G401.6 (cell line): ENCODE data around the gene ATP5IF1.

Source experiments
- FAIRE-seq: peaks from 2 replicates; lab custom pipeline; 2012; peaks lifted over from hg19 to GRCh38; lab: Jason Lieb, UNC

ATP5IF1 gene

GRCh38 chr1:28265577-28265976 is 29.7 kb downstream of the ATP5IF1 start:
- no peak for FAIRE-seq

GRCh38 chr1:28266920-28267322 is 31.0 kb downstream of the ATP5IF1 start:
- no peak for FAIRE-seq

DNA sequence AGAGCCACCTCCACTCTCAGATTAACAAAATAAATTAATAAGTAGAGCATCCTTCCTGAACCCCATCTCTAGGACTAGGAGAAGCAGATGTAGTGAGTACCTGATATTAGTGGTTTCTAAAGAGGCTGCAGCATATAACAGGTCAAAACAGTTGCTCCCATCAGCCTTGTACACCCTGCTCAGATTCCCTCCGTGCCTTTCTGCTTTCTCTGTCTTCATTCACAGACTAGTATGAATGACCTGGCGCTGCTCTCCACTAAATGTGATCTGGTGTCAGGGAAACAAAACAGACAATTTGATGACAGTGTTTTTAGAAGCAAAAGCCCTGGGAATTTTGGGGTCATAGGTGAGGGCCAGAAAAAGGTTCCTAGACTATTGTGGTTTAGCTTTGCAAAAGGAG is 31.7 kb downstream of the ATP5IF1 start:
- no peak for FAIRE-seq

DNA sequence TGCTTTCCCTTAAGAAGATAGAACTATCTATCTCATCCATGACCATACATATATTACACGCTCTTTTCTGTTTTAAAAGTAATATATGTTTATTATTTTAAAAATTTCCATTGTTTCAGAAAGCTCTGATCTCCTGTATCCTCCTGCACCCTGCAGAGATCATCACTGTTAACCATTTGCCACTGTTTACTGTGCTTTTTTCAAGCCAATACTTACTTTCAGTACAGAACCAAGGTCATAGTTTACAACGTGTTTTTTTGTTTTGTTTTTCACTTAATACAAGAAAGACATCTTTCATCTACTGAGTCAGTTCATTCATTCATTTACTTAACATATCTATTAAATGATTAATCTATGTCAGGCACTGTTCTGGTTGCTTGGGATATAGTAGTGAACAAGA is 33.6 kb downstream of the ATP5IF1 start:
- FAIRE-seq, result peak; percentile 21

DNA sequence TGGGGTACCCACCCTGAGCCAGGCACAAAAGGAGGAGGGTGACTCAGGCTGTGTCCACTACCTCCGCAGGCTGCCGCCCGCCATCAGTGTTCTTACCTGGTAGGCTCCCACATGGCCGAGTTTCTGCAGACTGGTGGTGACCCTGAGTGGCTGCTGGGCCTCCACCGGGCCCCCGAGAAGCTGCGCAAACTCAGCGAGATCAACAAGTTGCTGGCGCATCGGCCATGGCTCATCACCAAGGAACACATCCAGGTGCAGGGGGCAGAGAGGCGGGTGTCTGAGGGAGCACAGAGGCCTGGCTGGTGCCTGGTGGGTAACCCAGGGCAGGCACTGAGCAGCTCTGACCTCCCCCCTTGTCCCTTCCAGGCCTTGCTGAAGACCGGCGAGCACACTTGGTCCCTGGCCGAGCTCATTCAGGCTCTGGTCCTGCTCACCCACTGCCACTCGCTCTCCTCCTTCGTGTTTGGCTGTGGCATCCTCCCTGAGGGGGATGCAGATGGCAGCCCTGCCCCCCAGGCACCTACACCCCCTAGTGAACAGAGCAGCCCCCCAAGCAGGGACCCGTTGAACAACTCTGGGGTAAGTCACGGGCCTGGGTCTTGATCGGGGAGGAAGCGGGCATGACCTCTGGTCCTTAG is 36.4 kb downstream of the ATP5IF1 start:
- no peak for FAIRE-seq

DNA sequence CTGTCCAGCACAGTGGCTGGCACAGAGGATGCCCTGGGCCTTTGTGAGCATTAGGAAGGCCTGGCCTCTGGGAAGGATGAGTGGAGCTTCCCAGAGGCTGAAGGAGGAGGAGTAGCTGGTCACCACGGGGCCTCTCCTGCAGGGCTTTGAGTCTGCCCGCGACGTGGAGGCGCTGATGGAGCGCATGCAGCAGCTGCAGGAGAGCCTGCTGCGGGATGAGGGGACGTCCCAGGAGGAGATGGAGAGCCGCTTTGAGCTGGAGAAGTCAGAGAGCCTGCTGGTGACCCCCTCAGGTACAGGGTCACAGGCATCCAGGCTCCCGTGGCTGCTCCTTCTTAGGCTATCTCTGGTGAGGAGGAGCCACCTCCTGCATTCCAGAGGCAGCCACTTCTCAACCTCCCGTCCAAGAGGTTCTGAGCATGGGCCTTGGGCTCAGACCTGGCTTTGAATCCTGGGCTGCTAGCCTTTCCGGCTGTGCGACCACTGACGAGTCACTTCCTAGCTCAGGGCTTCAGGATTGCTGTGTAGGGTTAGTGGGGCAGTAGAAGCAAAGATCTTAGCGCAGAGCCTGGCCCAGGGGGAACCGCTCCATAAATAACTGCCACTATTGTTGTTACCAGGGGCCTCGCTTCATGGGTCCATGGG is 37.4 kb downstream of the ATP5IF1 start:
- no peak for FAIRE-seq

- FAIRE-seq, result no peak
These were observed 42.8 kb downstream of the ATP5IF1 start for GRCh38 chr1:28278763-28279162.

- no peak for FAIRE-seq
These were observed 43.8 kb downstream of the ATP5IF1 start for GRCh38 chr1:28279721-28280120.

GRCh38 chr1:28280501-28280900 is 44.6 kb downstream of the ATP5IF1 start:
- no peak for FAIRE-seq

DNA sequence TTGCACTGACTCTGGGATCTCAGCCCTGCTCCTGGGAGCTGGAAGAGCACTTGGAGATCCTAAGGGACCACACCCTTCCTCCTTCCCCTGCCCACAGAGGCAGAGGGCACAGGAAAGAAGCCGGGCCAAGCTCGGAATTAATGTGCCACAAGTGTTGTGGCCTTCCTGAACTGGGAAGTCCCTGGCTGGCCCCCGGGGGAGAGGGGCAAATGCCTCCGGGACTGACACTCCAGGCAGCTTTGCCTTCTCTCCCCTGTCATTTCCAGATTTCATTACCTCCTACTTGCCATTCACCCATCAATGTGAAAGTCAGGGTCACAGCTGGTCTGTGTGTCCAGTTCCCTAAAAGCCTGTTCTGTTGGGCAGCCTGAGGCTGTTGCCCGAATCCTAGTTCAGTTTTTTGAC is 45.1 kb downstream of the ATP5IF1 start:
- no peak for FAIRE-seq

DNA sequence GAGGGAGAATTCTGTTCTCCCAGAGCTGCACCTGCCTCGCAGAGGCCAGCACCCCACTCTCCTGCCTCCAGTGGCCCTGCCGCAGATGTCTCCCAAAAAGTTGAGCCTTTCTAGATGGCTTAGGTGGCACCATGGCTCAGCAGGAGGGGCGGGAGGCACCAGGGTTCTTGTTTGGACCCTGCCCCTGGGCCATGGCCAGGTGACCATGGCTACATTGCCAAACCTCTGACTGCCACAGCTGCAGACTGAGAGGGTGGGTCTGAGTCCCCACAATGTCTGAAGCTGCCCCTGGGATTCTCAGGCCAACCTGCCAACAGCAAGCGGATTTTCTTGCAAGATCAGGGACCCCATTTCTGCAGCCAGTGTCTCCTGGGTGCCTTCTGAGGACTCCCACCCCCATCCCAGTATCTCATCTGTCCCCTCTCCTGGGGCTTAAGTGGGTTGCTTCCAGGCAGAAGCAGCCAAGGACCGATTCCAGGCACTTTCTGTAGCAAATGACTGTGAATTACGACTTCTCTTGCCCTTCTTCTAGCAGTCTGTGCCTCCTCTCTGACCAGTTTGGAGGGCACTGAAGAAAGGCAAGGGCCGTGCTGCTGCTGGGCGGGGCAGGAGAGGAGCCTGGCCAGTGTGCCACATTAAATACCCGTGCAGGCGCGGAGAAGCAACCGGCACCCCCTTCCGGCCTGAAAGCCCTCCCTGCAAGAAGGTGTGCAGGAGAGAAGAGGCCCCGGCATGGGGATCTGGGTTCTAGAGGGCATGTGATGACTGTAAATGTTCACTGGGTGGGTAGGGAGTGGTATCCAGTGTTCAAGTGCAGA is 45.9 kb downstream of the ATP5IF1 start:
- no peak for FAIRE-seq

DNA sequence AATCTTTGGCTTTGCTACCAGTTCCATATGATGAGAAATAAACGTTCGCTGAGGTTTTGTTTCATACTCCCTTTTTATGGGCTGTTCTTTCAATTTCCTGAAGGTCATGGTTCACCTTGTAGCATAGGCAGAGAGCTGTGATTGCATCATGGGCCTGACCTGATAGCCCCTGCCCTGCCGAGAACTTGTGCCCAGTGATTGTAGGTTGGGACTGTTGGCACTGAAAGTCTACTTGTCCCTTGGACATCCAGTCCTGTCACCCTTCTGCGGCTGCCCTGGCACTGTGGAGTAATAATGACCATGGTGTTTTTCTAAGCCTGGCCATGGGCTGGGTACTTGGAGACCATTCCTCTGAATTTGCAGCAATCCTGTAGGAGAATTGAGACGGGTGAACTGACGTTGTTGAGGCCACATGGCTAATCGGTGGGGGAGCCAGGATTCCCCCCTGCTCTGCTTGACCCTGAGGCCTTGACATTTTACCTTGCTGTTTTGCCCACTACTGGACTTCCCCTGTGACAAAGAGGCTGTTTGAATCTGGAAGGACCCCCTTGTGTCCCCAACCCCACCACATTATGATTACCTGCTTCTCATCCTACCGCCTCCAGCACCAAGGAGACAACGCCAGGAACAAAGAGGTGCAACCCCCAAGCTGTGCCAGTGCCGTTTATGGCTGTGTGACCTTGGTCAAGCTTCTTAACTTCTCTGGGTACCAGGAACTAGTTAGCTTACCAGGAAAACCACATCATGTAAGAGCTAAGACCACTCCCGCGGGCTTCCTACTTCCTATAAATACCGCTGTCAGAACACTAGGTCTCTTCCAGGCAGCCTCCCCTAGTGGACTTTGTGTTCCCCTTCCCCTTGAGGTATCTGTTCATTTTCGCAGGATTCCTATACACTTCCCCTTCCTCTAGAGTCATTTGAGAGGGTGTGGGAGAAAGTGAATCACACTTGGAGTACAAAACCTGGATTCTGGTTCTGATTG is 46.8 kb downstream of the ATP5IF1 start:
- no peak for FAIRE-seq

- no peak for FAIRE-seq
These were observed 50.2 kb downstream of the ATP5IF1 start for GRCh38 chr1:28286111-28286510.
